ENCODE results near the gene SGCG. TPM values are rescaled to one million over a fixed set of nuclear protein-coding genes. Genes with fewer than 3 reads are reported as not detected.

The SGCG gene
- total and polyA plus RNA-seq, 10 of the 15 experiments (the other 5 are each of a cell fraction or from before 2014, with no cell fraction given), result not detected

DNA sequence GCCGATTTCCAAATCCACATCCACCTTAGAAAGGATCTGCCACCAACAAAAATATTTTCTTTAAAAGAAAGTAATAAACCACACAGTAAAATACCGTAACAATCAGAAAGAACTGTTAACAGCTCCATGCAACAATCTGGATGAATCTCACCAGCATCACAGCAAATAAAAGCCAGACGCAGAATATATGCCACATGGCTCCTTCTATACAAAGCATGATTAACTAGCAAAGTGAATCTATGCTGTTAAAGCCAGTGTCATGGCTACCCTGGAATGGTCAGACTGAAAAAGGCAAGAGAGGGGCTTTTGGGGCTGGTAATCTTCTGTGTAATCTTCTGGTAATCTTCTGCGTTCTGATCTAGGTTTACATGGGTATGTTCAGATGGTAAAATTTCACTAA, 171.4 kb downstream of the SGCG start:
- no peaks in the 10 kb centered on the region for H3K27me3 ChIP-seq (replicated peaks in 1 of 2; ENCODE audit: control insufficient read depth in 2 of 2, insufficient read depth in 2 of 2, low read length in 1 of 2)
- in situ Hi-C loops (cut with MboI), result no loop called here
- TF ChIP-seq SMAD1 (IDR thresholded peaks at IDR 0.05; ENCODE audit: low read depth, partially characterized antibody), result no peak
- H3K27ac ChIP-seq (ENCODE audit: control insufficient read depth, insufficient read depth), result no peak overlapping the region
- H4K20me1 ChIP-seq (ENCODE audit: control insufficient read depth, insufficient read depth), result 0 out of 2 replicates have a peak, but pooled peaks cover 3% of the 10 kb centered on the region
- no peak overlapping the region for H3K4me2 ChIP-seq (ENCODE audit: control insufficient read depth, insufficient read depth)
- H2AFZ ChIP-seq (ENCODE audit: control insufficient read depth, low read depth, low read length), result no peak overlapping the region
- FAIRE-seq, result no peak
- no peak for DNase-seq (ENCODE audit: low read depth, low spot score)
- ATAC-seq, result no peak
- RAD21 ChIA-PET (ENCODE audit: unreplicated experiment), result no interaction called here
- intact Hi-C loops (cut with micrococcal nuclease; ENCODE audit: unreplicated experiment), result no loop called here
- 91% methylated on average over 4 of the region's 4 CpGs for WGBS (ENCODE audit: insufficient coverage, insufficient replicate concordance, low lambda C conversion rate, missing lambda C conversion rate)
- H3K4me1 ChIP-seq (ENCODE audit: control insufficient read depth, insufficient read depth, low read length), result no peaks in the 10 kb centered on the region
- POLR2A ChIA-PET, result no interaction called here
- H3K4me3 ChIP-seq, result no peak overlapping the region
- no TSS peak for BruUV-seq (replicated peaks)
- CTCF ChIA-PET, result no interaction called here
- no peak overlapping the region for H3K9ac ChIP-seq (ENCODE audit: control insufficient read depth, insufficient read depth, low read length)
- H3K9me3 ChIP-seq (replicated peaks; ENCODE audit: control insufficient read depth, insufficient read depth, low read length), result no peaks in the 10 kb centered on the region; the same call in 1 of the 3 replicates
- H3K36me3 ChIP-seq (ENCODE audit: control insufficient read depth in 2 of 2, insufficient read depth in 2 of 2, low read length in 1 of 2), result peaks cover 7 to 47% of the 10 kb centered on the region in 2 experiments
- no peaks in the 10 kb centered on the region for H3K79me2 ChIP-seq (ENCODE audit: control insufficient read depth, insufficient read depth, low read length)
- SMC1A ChIA-PET (ENCODE audit: uncharacterized antibody, unreplicated experiment), result no interaction called here

DNA sequence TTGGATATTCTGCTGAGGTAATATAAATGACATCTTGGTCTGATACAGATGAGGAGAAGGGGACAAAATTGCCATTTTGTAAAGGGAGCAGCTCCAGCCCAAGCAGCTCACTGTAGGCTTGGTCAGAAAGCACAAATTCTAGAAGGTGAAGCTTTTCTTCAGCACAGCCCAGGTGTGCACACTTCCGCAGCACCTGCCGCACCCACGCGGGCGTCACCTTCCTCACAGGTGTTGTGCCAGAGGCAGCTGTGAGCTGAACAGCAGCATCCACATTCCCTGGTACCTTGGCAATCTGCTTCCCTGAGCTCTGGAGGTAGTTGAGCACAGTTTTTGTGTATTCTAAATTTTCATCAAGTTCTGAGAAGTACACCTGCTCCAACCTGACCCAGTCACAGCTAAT, 173.7 kb downstream of the SGCG start:
- H3K27ac ChIP-seq (ENCODE audit: control insufficient read depth, insufficient read depth), result no peak overlapping the region
- no peak overlapping the region for H2AFZ ChIP-seq (ENCODE audit: control insufficient read depth, low read depth, low read length)
- H3K9ac ChIP-seq (ENCODE audit: control insufficient read depth, insufficient read depth, low read length), result no peak overlapping the region
- intact Hi-C loops (cut with micrococcal nuclease; ENCODE audit: unreplicated experiment) (no loop called here), in situ Hi-C loops (cut with MboI) (no loop called here)
- peaks cover 7 to 32% of the 10 kb centered on the region in 2 experiments for H3K36me3 ChIP-seq (ENCODE audit: control insufficient read depth in 2 of 2, insufficient read depth in 2 of 2, low read length in 1 of 2)
- DNase-seq (ENCODE audit: low read depth, low spot score) (no peak), FAIRE-seq (no peak), ATAC-seq (no peak)
- no peaks in the 10 kb centered on the region; the same call in 2 of the 3 replicates for H3K9me3 ChIP-seq (replicated peaks; ENCODE audit: control insufficient read depth, insufficient read depth, low read length)
- ChIA-PET SMC1A (ENCODE audit: uncharacterized antibody, unreplicated experiment) (interaction anchor here (0.5 kb wide), 2 partner anchors 85 to 860 kb away, joined by 3 to 5 read pairs; no protein-coding TSS in a partner anchor), RAD21 (ENCODE audit: unreplicated experiment) (interaction anchor here (1.2 kb wide), 1 partner anchor 9 kb away, joined by 3 read pairs; no protein-coding TSS in a partner anchor), CTCF (interaction anchor here (0.8 to 1.0 kb wide), 2 partner anchors 9 to 33 kb away, joined by 3 read pairs; no protein-coding TSS in a partner anchor), POLR2A (no interaction called here)
- no peaks in the 10 kb centered on the region for H3K4me1 ChIP-seq (ENCODE audit: control insufficient read depth, insufficient read depth, low read length)
- TF ChIP-seq TCF12 (IDR thresholded peaks at IDR 0.05; ENCODE audit: low read depth, low read length) (no peak), GABPA (IDR thresholded peaks at IDR 0.05; ENCODE audit: low read depth) (no peak), TBL1XR1 (IDR thresholded peaks at IDR 0.05; ENCODE audit: low read depth, low read length) (no peak), CBX3 (IDR thresholded peaks at IDR 0.05; ENCODE audit: borderline replicate concordance, low read depth) (no peak), RAD21 (IDR thresholded peaks at IDR 0.05; ENCODE audit: insufficient read depth, low read depth, low read length) (no peak), HDGF (IDR thresholded peaks at IDR 0.05) (no peak), POLR2A (IDR thresholded peaks at IDR 0.05; ENCODE audit: low read depth, low read length) (peak; percentile 49; the same call in 1 of the 2 replicates), STAT1 (conservative IDR thresholded peaks at IDR 0.05) (no peak)
- TF ChIP-seq, protein P1, sequence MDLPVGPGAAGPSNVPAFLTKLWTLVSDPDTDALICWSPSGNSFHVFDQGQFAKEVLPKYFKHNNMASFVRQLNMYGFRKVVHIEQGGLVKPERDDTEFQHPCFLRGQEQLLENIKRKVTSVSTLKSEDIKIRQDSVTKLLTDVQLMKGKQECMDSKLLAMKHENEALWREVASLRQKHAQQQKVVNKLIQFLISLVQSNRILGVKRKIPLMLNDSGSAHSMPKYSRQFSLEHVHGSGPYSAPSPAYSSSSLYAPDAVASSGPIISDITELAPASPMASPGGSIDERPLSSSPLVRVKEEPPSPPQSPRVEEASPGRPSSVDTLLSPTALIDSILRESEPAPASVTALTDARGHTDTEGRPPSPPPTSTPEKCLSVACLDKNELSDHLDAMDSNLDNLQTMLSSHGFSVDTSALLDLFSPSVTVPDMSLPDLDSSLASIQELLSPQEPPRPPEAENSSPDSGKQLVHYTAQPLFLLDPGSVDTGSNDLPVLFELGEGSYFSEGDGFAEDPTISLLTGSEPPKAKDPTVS (IDR thresholded peaks at IDR 0.05; ENCODE audit: low read depth, low read length), result no peak
- H3K27me3 ChIP-seq (replicated peaks in 1 of 2; ENCODE audit: control insufficient read depth in 2 of 2, insufficient read depth in 2 of 2, low read length in 1 of 2), result no peaks in the 10 kb centered on the region
- BruUV-seq (replicated peaks), result no TSS peak
- H3K4me2 ChIP-seq (ENCODE audit: control insufficient read depth, insufficient read depth), result no peak overlapping the region
- no peaks in the 10 kb centered on the region for H3K79me2 ChIP-seq (ENCODE audit: control insufficient read depth, insufficient read depth, low read length)
- WGBS (ENCODE audit: insufficient coverage, insufficient replicate concordance, low lambda C conversion rate, missing lambda C conversion rate), result 98% methylated on average over 5 of the region's 5 CpGs
- H3K4me3 ChIP-seq, result no peak overlapping the region
- H4K20me1 ChIP-seq (ENCODE audit: control insufficient read depth, insufficient read depth), result 0 out of 2 replicates have a peak, but pooled peaks cover 3% of the 10 kb centered on the region

Measured in GM12878 (cell line).